HepG2 (cell line): ENCODE measurements around the gene CLTCL1. TPM values are rescaled to one million over a fixed set of nuclear protein-coding genes. Genes with fewer than 3 reads are reported as not detected.
A peak's percentile ranks its signal among the peaks of the same experiment; 100 is the strongest.

ENCODE experiments used
- ARID4A ChIP-seq: sonication (generic); formaldehyde crosslinking; IDR thresholded peaks from 2 replicates; pipeline ENCODE4 v1.5.0; 2020; ENCODE audit warnings: mild to moderate bottlenecking, missing genetic modification reagents, borderline replicate concordance
- E2F5 ChIP-seq: sonication (generic); formaldehyde crosslinking; conservative IDR thresholded peaks from 2 replicates; pipeline ENCODE4 v1.4.0; 2020; ENCODE audit warnings: missing genetic modification reagents
- GATAD2A ChIP-seq: IDR thresholded peaks from 2 replicates; pipeline ENCODE4 v1.6.1; 2016
- HDAC2 ChIP-seq: sonication (generic); formaldehyde crosslinking; IDR thresholded peaks from 2 replicates; pipeline ENCODE4 v1.4.0; 2020; ENCODE audit warnings: missing genetic modification reagents
- HNRNPH1 ChIP-seq: fragments of 200-400 bp; formaldehyde crosslinking; optimal IDR thresholded peaks from 2 replicates; pipeline ENCODE3; 2017; ENCODE audit warnings: mild to moderate bottlenecking, low read depth, low read length
- ISL2 ChIP-seq: sonication (generic); formaldehyde crosslinking; IDR thresholded peaks from 2 replicates; pipeline ENCODE4 v1.5.0; 2020; ENCODE audit warnings: missing genetic modification reagents
- NFYC ChIP-seq: IDR thresholded peaks from 2 replicates; pipeline ENCODE4 v1.6.1; 2016; ENCODE audit warnings: missing genetic modification reagents, missing compliant biosample characterization
- PATZ1 ChIP-seq: sonication (generic); formaldehyde crosslinking; IDR thresholded peaks from 2 replicates; pipeline ENCODE4 v1.4.0; 2020; ENCODE audit warnings: missing genetic modification reagents
- PHF8 ChIP-seq: sonication (generic); formaldehyde crosslinking; IDR thresholded peaks from 2 replicates; pipeline ENCODE4 v1.5.0; 2020; ENCODE audit warnings: missing genetic modification reagents
- RBFOX2 ChIP-seq: fragments of 200-400 bp; formaldehyde crosslinking; IDR thresholded peaks from 2 replicates; pipeline ENCODE4 v1.6.1; 2017; ENCODE audit warnings: low read depth, mild to moderate bottlenecking, low read length
- STAG1 ChIP-seq: sonication (generic); formaldehyde crosslinking; IDR thresholded peaks from 2 replicates; pipeline ENCODE4 v1.4.0; 2020; ENCODE audit warnings: missing genetic modification reagents
- TEAD3 ChIP-seq: optimal IDR thresholded peaks from 2 replicates; pipeline ENCODE3; 2016; ENCODE audit warnings: borderline replicate concordance
- TMF1 ChIP-seq: sonication (generic); formaldehyde crosslinking; IDR thresholded peaks from 2 replicates; pipeline ENCODE4 v1.8.1; 2022; ENCODE audit warnings: low read depth, missing genetic modification reagents
- ZBTB43 ChIP-seq: sonication (generic); formaldehyde crosslinking; conservative IDR thresholded peaks from 2 replicates; pipeline ENCODE4 v1.4.0; 2020; ENCODE audit warnings: missing genetic modification reagents
- ZEB1 ChIP-seq: IDR thresholded peaks from 2 replicates; pipeline ENCODE4 v1.6.1; 2012; ENCODE audit warnings: mild to moderate bottlenecking, low read depth, inconsistent platforms; ENCODE audit not compliant: insufficient replicate concordance
- ZNF124 ChIP-seq: sonication (generic); formaldehyde crosslinking; IDR thresholded peaks from 2 replicates; pipeline ENCODE4 v1.4.0; 2020; ENCODE audit warnings: missing genetic modification reagents
- ZNF326 ChIP-seq: sonication (generic); formaldehyde crosslinking; IDR thresholded peaks from 2 replicates; pipeline ENCODE4 v1.4.0; 2020; ENCODE audit warnings: missing genetic modification reagents, borderline replicate concordance
- ZNF333 ChIP-seq: sonication (generic); formaldehyde crosslinking; IDR thresholded peaks from 2 replicates; pipeline ENCODE4 v1.4.0; 2020; ENCODE audit warnings: mild to moderate bottlenecking, missing genetic modification reagents, borderline replicate concordance
- ZNF557 ChIP-seq: sonication (generic); formaldehyde crosslinking; IDR thresholded peaks from 2 replicates; pipeline ENCODE4 v1.4.0; 2020; ENCODE audit warnings: missing genetic modification reagents
- ZNF670 ChIP-seq: sonication (generic); formaldehyde crosslinking; IDR thresholded peaks from 2 replicates; pipeline ENCODE4 v1.8.0; 2022; ENCODE audit warnings: mild to moderate bottlenecking, missing genetic modification reagents, borderline replicate concordance
- polyA plus RNA-seq, 8 experiments: library from polyadenylated mRNA; depleted of rRNA in 3 of 8; stranded (reverse) in 7 of 8; unstranded in 1 of 8; fragments of >200 nt; fragmentation: Illumina TruSeq in 4 of 8; extraction: Trizol in 4 of 8; gene quantifications; 2 replicates each; pipeline versions ENCODE4 v1.2.1 to v1.2.3, GENCODE V29; 2011 to 2016; ENCODE audit warnings: low read depth in 4 of 8, missing spikeins in 1 of 8, mixed read lengths in 1 of 8; ENCODE audit not compliant: insufficient read depth in 1 of 8
- total RNA-seq, 5 experiments: library from RNA; depleted of rRNA; stranded (reverse); fragments of >200 nt; fragmentation: Illumina TruSeq; extraction: Trizol; gene quantifications; 2 replicates each; pipeline ENCODE4 v1.2.3, GENCODE V29; 2016; ENCODE audit warnings: low read depth in 1 of 5

Gene CLTCL1
- total and polyA plus RNA-seq, 2 of the 13 experiments (the other 11 are each of a cell fraction or from before 2014, with no cell fraction given): 8.1 to 10.9 TPM

GRCh38 chr22:19174106-19175025 is 117.2 kb downstream of the CLTCL1 start (continued):
- peak; percentile 39; the same call in 1 of the 2 replicates for TF ChIP-seq PATZ1 (CRISPR knock-in tag)
- 0 out of 2 replicates have a peak, but pooled peaks have one; percentile 22 for TF ChIP-seq ARID4A (CRISPR knock-in tag)
- peak; percentile 78; the same call in 1 of the 2 replicates for TF ChIP-seq ZNF326 (CRISPR knock-in tag)
- TF ChIP-seq ISL2 (CRISPR knock-in tag): no peak
- no peak for TF ChIP-seq ZBTB43 (CRISPR knock-in tag)
- TF ChIP-seq PHF8: peak; percentile 27
- no peak for TF ChIP-seq TMF1 (CRISPR knock-in tag)
- TF ChIP-seq STAG1: no peak
- no peak for TF ChIP-seq ZNF557 (CRISPR knock-in tag)
- TF ChIP-seq ZNF333 (CRISPR knock-in tag): no peak
- no peak for TF ChIP-seq ZNF670 (CRISPR knock-in tag)
- TF ChIP-seq E2F5: no peak
- TF ChIP-seq HDAC2 (CRISPR knock-in tag): 0 out of 2 replicates have a peak, but pooled peaks have one; percentile 31
- TF ChIP-seq NFYC (CRISPR knock-in tag): no peak
- no peak for TF ChIP-seq GATAD2A (CRISPR knock-in tag)
- no peak for TF ChIP-seq ZNF124 (CRISPR knock-in tag)
- no peak for TF ChIP-seq ZEB1
- TF ChIP-seq RBFOX2: 0 out of 2 replicates have a peak, but pooled peaks have one; percentile 0
- TF ChIP-seq HNRNPH1: no peak
- TF ChIP-seq TEAD3 (CRISPR knock-in tag): peak; percentile 97
